Measurements from ENCODE around the gene MAP1B. TPM values are rescaled to one million over a fixed set of nuclear protein-coding genes. Genes with fewer than 3 reads are reported as not detected.

Gene MAP1B
- polyA plus RNA-seq, 3 donors = 0.02 TPM; not detected in 2

GRCh38 chr5:72067682-72068470 is 39.4 kb upstream of the MAP1B start:
- Histone ChIP-seq H3K9me3 (replicated peaks in 1 of 2; ENCODE audit: control insufficient read depth in 1 of 2, insufficient read depth in 1 of 2, low read length in 2 of 2) (no peaks in the 10 kb centered on the region), H3K36me3 (replicated peaks in 1 of 2; ENCODE audit: control insufficient read depth in 1 of 2, insufficient read depth in 2 of 2, low read length in 2 of 2) (no peaks in the 10 kb centered on the region), H3K27me3 (ENCODE audit: control insufficient read depth in 2 of 2, insufficient read depth in 2 of 2, low read length in 2 of 2) (no peaks in the 10 kb centered on the region), H2AFZ (ENCODE audit: insufficient read depth, low read depth, low read length, poor library complexity, severe bottlenecking) (no peak overlapping the region), H3K4me2 (replicated peaks; ENCODE audit: extremely low read depth, low read length, poor library complexity, severe bottlenecking) (no peak overlapping the region), H3K27ac (ENCODE audit: low read depth in 1 of 2, low read length in 2 of 2) (no peak overlapping the region), H4K20me1 (ENCODE audit: insufficient read depth, low read length) (no peaks in the 10 kb centered on the region), H3K4me3 (replicated peaks in 1 of 3; ENCODE audit: low read depth in 2 of 3, low read length in 3 of 3) (no peak overlapping the region), H3K79me2 (ENCODE audit: insufficient read depth, low read length) (no peaks in the 10 kb centered on the region), H3K4me1 (ENCODE audit: control insufficient read depth in 1 of 2, insufficient read depth in 2 of 2, low read length in 2 of 2) (no peaks in the 10 kb centered on the region), H3K9ac (ENCODE audit: insufficient read depth, low read length, poor library complexity, severe bottlenecking) (no peak overlapping the region)
- no peak for DNase-seq
- Mint-ChIP-seq H3K27ac (no peak overlapping the region), H3K4me1 (no peaks in the 10 kb centered on the region), H3K4me3 (no peak overlapping the region), H3K36me3 (no peaks in the 10 kb centered on the region), H3K27me3 (ENCODE audit: low read depth in 3 of 3) (peaks cover 0 to 6% (median 3%) of the 10 kb centered on the region in 3 donors), H3K9me3 (peaks cover 0 to 5% (median 0%) of the 10 kb centered on the region in 7 donors)
- intact Hi-C loops (cut with micrococcal nuclease) = no loop called here
- TF ChIP-seq CTCF (IDR thresholded peaks at IDR 0.05) = no peak
- WGBS (ENCODE audit: insufficient coverage) = 88% methylated on average over 1 of the region's 5 CpGs

- no peak for TF ChIP-seq CTCF (IDR thresholded peaks at IDR 0.05)
- Histone ChIP-seq H3K4me3 (replicated peaks in 1 of 3; ENCODE audit: low read depth in 2 of 3, low read length in 3 of 3) (no peak overlapping the region), H4K20me1 (ENCODE audit: insufficient read depth, low read length) (no peaks in the 10 kb centered on the region), H3K9ac (ENCODE audit: insufficient read depth, low read length, poor library complexity, severe bottlenecking) (no peak overlapping the region), H3K27me3 (ENCODE audit: control insufficient read depth in 2 of 2, insufficient read depth in 2 of 2, low read length in 2 of 2) (no peaks in the 10 kb centered on the region), H3K4me1 (ENCODE audit: control insufficient read depth in 1 of 2, insufficient read depth in 2 of 2, low read length in 2 of 2) (no peaks in the 10 kb centered on the region), H3K36me3 (replicated peaks in 1 of 2; ENCODE audit: control insufficient read depth in 1 of 2, insufficient read depth in 2 of 2, low read length in 2 of 2) (no peaks in the 10 kb centered on the region), H3K4me2 (replicated peaks; ENCODE audit: extremely low read depth, low read length, poor library complexity, severe bottlenecking) (no peak overlapping the region), H2AFZ (ENCODE audit: insufficient read depth, low read depth, low read length, poor library complexity, severe bottlenecking) (no peak overlapping the region), H3K79me2 (ENCODE audit: insufficient read depth, low read length) (no peaks in the 10 kb centered on the region), H3K9me3 (replicated peaks in 1 of 2; ENCODE audit: control insufficient read depth in 1 of 2, insufficient read depth in 1 of 2, low read length in 2 of 2) (no peaks in the 10 kb centered on the region), H3K27ac (ENCODE audit: low read depth in 1 of 2, low read length in 2 of 2) (no peak overlapping the region)
- Mint-ChIP-seq H3K36me3 (no peaks in the 10 kb centered on the region), H3K4me3 (no peak overlapping the region), H3K27ac (no peak overlapping the region), H3K27me3 (ENCODE audit: low read depth in 3 of 3) (peaks cover under 1 to 5% (median 5%) of the 10 kb centered on the region in 3 donors), H3K4me1 (no peaks in the 10 kb centered on the region), H3K9me3 (peaks cover 0 to 2% (median 0%) of the 10 kb centered on the region in 7 donors)
- WGBS (ENCODE audit: insufficient coverage) = 70% methylated on average over 2 of the region's 3 CpGs
- intact Hi-C loops (cut with micrococcal nuclease) = no loop called here
- no peak for DNase-seq
These were observed 36.7 kb upstream of the MAP1B start for GRCh38 chr5:72070529-72070928.
